HG03103 (cell line): Measurements from ENCODE around the gene GTPBP10.

Experiments
- ATAC-seq: cut with Tn5 transposase; IDR thresholded peaks from one replicate; pipeline ENCODE4 v1.9.1; 2021; ENCODE audit warnings: low read depth; ENCODE audit not compliant: unreplicated experiment

The GTPBP10 gene

DNA sequence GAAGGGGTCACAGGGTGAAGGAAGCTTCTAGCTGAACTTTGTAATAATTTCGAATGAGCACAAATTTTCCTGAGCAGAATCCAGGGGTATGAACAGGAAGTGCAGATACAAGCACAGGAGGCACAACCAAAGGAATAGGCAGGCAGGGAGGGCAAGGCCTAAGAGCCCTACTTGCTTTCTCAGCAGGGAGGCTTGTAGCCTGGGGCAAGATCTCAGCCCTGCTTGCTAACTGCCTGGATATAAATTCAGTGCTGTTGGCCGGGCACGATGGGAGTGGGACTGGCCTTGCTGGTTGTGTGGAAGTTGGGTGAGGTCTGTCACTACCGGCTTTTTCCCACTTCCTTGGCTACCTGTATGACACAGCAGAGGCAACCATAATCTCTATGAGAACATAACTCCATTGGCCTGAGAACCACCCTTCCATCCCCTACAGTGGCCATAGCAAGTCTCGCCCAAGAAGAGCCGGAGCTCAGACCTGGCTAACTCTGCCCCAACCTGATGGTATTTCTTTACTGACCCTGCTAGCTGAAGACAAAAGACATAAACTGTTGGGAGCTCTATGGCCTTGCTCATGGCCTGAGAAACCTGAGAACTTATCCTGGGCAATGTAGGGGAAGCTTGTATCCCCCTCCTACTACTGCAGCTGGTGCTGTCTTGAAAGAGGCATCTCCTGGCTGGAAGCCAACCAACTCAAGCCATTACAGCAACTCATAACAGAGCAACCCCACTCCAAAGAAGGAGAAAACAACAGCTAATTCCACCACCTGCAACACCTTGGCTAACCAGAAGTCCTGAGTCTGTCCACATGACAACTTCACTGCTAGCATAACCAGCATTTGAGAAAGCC is 84.3 kb downstream of the GTPBP10 start:
- no peak for ATAC-seq

- no peak for ATAC-seq
These were observed 86.2 kb downstream of the GTPBP10 start for GRCh38 chr7:90432752-90433151.

DNA sequence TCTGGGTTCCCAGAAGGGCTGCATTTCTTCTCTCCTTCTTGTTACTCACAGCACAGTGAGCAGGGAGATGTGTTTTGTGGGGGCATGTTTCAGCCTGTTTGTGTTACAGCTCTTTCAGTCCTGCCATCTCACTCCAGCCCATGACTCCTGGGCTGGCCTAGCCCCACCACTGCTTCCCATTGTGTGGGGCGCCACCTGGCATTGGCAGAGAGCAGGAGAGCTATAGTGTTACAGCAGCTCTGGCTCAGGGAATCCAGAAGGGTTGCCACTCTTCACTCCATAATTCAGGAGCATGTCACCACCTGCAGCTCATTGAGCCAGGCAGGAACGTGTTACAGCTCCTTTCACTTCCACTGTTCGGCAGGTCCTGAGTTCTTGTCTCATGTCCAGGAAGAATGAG is 86.7 kb downstream of the GTPBP10 start:
- ATAC-seq, result no peak
